Limb (tissue), 2 donors: ENCODE data around the gene LAMTOR5.
"Not testable (repeated sequence)": the region's sequence is repeated elsewhere in the genome, so short reads cannot be mapped to it uniquely, and the experiment has no call there.

Source experiments
- DNase-seq, 2 donors: peaks; one replicate each; pipeline ENCODE4 v3.0.0-alpha.2; 2016; ENCODE audit errors: extremely low spot score in 2 of 2

The LAMTOR5 gene

GRCh38 chr1:110428946-110429345 lies 21.5 kb upstream of the LAMTOR5 start:
- no peak for DNase-seq

- no peak for DNase-seq
These were observed 19.4 kb upstream of the LAMTOR5 start for GRCh38 chr1:110426854-110427253.

DNA sequence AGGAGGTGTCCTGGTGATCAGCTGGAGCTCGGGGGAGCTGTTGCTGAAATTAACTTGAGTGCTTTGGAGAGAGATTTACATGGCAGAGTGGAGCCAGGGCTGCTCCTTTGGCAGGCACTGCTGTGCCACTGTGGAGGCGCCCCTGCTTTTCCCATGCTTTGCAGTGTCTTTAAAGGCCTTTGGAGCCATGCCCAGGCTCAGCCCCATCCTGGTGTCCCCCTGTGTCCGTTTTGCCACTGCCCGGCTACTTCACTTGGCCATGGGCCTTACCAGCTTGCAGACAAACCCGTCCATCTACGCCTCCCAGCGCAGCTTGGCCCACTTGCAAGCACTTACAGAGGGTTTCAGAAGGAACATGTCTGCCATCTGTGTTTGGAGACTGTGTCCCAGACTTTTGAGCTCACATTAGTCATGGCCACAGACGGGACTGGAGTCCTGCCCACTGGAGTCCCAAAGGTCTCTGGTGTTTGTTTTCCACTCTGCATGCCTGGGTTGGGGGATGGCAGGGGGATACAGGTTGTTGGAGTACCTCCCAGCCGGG lies 18.2 kb upstream of the LAMTOR5 start:
- DNase-seq = peak; percentile 4 to 41

- no peak for DNase-seq
These were observed 17.5 kb upstream of the LAMTOR5 start for GRCh38 chr1:110424699-110425611.

DNA sequence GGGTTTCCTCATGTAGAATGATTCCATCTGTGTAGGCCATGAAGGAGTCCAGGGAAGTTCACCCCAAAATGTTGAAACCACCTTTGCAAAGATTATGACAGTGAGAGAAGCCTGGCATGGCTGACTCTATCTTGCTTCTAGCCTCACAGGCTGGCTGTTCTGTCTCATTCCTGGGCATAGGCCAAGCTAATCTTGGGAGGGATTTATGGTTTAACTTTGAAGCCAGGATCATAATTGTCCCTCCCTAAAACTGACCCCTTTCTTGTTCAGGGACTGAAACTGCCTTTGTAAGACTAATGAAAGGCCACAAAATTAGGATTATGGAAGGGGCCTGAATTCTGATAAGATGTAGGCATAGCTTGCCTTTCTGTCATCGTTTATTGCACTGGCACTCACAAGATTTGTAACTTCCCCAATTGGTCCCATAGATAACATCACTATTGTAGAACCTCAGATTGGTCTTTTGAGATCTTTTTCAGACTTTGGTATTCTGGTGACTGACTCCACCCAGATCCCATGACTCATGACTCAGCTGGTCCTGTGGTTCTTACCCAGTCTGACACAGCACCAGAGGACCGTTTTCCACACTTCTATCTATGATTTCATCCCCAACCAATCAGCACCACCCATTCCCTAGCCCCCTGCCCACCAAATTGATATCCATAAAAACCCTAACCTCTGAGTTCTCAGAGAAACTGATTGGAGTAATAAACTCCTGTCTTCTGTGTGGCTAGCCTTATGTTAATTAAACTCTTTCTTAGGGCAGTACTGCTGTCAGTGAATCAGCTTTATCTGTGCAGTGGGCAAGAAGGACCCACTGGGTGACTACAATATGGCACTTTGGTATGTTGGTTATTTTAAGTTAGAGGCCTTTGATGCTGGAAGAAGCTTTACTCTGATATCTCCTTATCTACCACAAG lies 13.6 kb upstream of the LAMTOR5 start:
- DNase-seq = no peak

- DNase-seq = no peak
These were observed 12.6 kb upstream of the LAMTOR5 start for GRCh38 chr1:110420023-110420662.

- DNase-seq = no peak
These were observed 11.2 kb upstream of the LAMTOR5 start for GRCh38 chr1:110418729-110419128.

GRCh38 chr1:110413045-110413444 lies 5.6 kb upstream of the LAMTOR5 start:
- DNase-seq = not testable (repeated sequence)

DNA sequence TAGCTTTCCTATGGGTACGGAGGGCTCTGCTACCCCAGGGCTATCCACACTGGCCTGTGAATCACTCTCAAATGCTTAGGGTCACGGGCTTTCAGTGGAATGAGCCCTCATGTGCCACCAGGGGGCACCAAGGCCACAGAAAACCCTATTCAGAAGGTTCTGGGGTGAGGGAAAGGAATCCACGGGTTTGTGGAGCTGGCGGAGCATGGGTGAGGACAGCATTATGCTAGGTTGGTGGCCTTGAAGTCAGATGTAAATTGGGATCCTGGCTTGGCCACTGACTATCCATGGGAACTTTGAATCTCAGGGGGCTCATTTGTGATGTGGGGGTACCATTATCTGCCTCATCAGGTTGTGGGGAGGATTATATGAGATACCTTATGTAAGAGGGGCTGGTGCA lies 5.1 kb upstream of the LAMTOR5 start:
- peak in 1 of 2 donors; percentile 72 for DNase-seq

DNA sequence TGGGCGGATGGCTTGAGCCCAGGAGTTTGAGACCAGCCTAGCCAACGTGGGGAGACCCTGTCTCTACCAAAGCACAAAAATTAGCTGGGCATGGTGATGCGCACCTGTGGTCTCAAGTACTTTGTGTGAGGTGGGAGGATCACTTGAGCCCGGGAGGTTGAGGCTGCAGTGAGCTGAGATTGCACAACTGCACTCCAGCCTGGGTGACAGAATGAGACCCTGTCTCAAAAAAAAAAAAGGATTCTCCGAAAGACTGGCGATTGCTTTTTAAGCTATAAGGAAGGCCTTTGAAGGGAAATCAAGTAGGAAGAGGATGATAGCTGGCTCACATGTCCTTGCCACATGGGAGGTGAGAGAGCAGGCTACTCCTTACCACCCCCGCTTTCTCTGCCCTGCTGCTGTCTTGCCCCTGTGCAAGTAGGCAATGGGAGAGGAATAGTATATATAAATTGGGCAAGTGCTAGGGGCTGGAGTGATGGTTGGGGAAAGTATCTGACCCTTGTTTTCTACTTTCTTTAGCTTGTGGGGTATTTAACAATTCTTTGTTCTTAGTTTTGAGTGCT lies 3.8 kb upstream of the LAMTOR5 start:
- no peak for DNase-seq

- DNase-seq = no peak
These were observed 1.8 kb upstream of the LAMTOR5 start for GRCh38 chr1:110409316-110409715.

DNA sequence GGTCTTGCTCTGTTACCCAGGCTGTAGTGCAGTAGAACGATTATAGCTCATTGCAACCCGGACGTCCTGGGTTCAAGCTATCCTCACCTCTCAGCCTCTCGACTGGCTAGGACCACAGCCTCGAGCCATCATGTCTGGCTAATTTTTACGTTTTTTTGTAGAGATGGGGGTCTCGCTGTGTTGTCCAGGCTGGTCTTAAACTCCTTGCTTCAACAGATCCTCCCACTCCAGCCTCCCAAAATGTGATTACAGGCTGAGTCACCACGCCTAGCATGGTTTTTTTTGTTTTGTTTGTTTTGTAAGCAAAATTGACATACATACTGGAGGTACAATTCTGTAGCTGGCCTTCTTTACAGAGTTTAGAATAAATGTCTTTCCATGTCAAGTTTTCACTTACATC lies 994 bp upstream of the LAMTOR5 start:
- DNase-seq = no peak

DNA sequence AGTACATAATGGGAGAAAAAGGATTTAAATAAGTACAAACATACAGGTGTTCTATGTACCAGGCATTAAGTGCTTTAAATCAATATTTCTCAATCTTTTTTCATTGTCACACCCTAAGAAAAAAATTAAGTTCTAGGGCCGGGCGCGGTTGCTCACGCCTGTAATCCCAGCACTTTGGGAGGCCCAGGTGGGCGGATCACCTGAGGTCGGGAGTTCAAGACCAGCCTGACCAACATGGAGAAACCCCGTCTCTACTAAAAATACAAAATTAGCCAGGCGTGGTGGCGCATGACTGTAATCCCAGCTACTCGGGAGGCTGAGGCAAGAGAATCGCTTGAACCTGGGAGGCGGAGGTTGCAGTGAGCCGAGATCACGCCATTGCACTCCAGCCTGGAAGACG lies 1.1 kb downstream of the LAMTOR5 start:
- not testable (repeated sequence) for DNase-seq

DNA sequence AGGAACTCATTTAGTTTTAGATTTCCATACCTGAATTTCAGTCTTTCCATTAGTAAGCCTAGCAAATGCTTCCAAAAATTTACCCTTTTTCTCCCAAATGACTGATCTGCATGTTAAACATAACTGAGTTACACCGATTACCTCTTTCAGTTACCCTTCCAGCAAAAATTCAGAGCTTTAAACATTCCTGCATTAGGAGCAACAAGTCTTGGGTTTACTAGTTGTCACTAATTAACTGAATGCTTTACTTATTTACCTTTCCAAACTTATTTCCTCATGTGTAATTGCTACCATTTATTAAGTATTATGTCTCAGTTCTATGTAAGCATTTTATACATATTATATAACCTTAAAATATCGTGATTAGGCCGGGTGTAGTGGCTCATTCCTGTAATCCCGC lies 3.1 kb downstream of the LAMTOR5 start:
- no peak for DNase-seq

DNA sequence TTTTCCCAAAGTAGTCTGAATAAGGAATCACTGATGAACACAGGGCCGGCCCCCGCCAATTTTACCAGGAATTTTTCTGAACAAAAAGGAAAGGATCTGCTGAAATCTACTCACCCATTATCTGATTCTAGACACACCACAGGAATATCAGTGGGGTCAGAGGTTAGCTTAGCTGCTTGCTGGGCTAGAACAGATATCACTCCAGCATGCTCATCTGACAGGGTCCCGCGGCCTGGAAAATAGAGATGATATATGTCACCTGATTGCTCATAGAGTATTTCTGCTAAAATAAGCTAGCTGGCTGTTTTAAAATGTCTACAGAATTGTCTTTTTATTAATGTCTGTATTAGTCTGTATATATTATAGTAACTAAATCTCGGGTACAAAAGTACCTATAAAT lies 3.7 kb downstream of the LAMTOR5 start:
- no peak for DNase-seq

DNA sequence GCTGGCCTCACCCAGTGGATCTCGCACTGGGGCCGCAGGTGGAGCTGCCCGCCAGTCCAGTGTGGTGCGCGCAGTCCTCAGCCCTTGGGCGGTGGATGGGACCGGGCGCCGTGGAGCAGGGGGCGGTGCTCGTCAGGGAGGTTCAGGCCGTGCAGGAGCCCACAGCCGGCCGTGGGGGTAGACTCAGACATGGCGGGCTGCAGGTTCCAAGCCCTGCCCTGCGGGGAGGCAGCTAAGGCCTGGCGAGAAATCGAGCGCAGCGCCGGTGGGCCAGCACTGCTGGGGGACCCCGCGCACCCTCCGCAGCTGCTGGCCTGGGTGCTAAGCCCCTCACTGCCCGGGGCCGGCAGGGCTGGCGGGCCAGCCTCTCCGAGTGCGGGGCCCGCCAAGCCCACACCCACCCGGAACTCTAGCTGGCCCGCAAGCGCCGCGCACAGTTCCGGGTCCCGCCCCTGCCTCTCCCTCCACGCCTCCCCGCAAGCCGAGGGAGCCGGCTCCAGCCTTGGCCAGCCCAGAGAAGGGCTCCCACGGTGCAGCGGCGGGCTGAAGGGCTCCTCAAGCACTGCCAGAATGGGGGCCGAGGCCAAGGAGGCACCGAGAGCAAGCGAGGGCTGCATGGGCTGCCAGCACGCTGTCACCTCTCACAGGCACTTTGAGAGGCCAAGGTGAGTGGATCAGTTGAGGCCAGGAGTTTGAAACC lies 11.1 kb downstream of the LAMTOR5 start:
- DNase-seq = not testable (repeated sequence)

- no peak for DNase-seq
These were observed 13.0 kb downstream of the LAMTOR5 start for GRCh38 chr1:110394493-110394820.

- no peak for DNase-seq
These were observed 13.6 kb downstream of the LAMTOR5 start for GRCh38 chr1:110393691-110394492.

GRCh38 chr1:110393286-110393685 lies 14.2 kb downstream of the LAMTOR5 start:
- no peak for DNase-seq
